ENCODE data around the gene ZC3H7B. TPM values are rescaled to one million over a fixed set of nuclear protein-coding genes. Genes with fewer than 3 reads are reported as not detected.
"Not testable (repeated sequence)": the region's sequence is repeated elsewhere in the genome, so short reads cannot be mapped to it uniquely, and the experiment has no call there.

Gene ZC3H7B
- total RNA-seq, 4 donors from 2014 or later = 29.5 to 43.6 (median 35.7) TPM

DNA sequence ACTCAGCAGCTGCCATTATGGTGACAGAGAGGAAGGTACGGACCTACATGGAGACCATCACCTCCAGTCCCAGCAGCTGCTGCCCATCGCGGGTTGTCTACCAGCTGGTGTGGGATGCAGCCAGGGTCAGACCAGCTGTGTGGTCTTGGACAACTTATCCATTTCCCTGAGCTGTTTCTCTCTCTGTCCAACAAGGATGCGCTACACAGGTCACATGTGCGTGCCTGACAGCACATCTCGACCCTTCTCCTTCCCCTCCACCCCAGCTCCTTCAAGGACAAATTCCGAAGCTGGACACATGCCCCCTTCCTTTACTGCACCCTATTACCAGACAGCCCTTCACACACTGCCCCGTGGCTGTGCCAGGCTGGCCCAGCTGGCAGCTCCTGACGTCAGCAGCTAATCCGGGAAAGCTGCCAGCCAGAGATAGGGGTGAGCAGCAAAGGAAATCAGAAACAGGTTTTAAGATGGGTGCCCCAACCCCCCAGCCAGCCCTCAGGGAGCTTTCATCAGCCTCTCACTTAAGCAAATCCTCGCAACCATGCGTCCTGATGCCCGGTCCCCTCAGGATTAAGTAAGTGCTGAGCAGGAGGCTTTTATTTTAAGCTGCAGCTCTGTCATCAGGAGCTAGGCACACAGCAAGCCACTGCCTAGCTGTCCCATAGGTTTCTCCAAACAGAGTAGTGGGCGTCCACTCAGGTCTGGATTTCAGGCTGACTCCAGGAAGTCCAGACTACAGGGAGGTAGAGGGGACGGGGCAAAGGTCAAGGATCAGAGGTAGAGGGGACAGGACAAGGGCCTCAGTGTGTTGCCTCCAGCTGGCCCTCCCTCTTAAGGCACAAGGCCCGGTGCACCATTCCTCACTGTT is 100.7 kb downstream of the ZC3H7B start:
- Histone ChIP-seq H3K27ac (peak overlapping the region; percentile 64 to 74 (median 68)), H3K36me3 (no peaks in the 10 kb centered on the region), H3K27me3 (no peaks in the 10 kb centered on the region), H3K4me3 (no peak overlapping the region), H3K9me3 (no peaks in the 10 kb centered on the region), H3K4me1 (peaks cover 19 to 33% (median 28%) of the 10 kb centered on the region in 4 donors)
- TF ChIP-seq, protein P1, sequence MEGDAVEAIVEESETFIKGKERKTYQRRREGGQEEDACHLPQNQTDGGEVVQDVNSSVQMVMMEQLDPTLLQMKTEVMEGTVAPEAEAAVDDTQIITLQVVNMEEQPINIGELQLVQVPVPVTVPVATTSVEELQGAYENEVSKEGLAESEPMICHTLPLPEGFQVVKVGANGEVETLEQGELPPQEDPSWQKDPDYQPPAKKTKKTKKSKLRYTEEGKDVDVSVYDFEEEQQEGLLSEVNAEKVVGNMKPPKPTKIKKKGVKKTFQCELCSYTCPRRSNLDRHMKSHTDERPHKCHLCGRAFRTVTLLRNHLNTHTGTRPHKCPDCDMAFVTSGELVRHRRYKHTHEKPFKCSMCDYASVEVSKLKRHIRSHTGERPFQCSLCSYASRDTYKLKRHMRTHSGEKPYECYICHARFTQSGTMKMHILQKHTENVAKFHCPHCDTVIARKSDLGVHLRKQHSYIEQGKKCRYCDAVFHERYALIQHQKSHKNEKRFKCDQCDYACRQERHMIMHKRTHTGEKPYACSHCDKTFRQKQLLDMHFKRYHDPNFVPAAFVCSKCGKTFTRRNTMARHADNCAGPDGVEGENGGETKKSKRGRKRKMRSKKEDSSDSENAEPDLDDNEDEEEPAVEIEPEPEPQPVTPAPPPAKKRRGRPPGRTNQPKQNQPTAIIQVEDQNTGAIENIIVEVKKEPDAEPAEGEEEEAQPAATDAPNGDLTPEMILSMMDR (IDR thresholded peaks at IDR 0.05) = no peak
- TF ChIP-seq POLR2A (IDR thresholded peaks at IDR 0.05) (no peak), POLR2AphosphoS5 (IDR thresholded peaks at IDR 0.05) (peak; percentile 37 to 66 (median 60)), EP300 (IDR thresholded peaks at IDR 0.05; ENCODE audit: low read depth) (no peak)
- in situ Hi-C loops (cut with MboI; ENCODE audit: low pct_ligation_motif_present in 1 of 4, low pct_unique_long_range_greater_than_20kb in 1 of 4, low sequenced_read_pairs in 3 of 4) = loop anchor here in 2 of 4 donors (5.0 to 10.0 kb wide), 2 partner anchors 113 to 125 kb away; no protein-coding TSS in a partner anchor
- DNase-seq = peak; percentile 87
- 28% methylated on average over 16 of the region's 16 CpGs; no CpG with 5 or more reads in 1 of the 2 donors for WGBS, 2 donors (ENCODE audit: low coverage in 1 of 2)
- intact Hi-C loops (cut with DNase I; ENCODE audit: low total_unique reads) = loop anchor here (5.0 kb wide), 1 partner anchor 115 kb away; no protein-coding TSS in a partner anchor

DNA sequence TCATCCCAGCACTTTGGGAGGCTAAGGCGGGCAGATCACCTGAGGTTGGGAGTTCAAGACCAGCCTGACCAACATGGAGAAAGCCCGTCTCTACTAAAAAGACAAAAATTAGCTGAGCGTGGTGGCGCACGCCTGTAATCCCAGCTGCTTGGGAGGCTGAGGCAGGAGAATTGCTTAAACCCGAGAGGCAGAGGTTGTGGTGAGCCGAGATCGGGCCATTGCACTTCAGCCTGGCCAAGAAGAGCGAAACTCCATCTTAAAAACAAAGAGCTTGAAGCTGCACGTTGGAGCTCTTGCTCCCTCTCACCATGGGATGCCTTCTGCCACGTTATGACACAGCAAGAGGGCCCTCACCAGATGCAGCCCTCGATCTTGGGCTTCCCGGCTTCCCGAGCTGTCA is 101.5 kb downstream of the ZC3H7B start:
- peak overlapping the region in 3 of 4 donors; percentile 28 to 74 (median 64) for H3K27ac ChIP-seq
- intact Hi-C loops (cut with DNase I; ENCODE audit: low total_unique reads) = loop anchor here (5.0 kb wide), 1 partner anchor 114 kb away; no protein-coding TSS in a partner anchor

DNA sequence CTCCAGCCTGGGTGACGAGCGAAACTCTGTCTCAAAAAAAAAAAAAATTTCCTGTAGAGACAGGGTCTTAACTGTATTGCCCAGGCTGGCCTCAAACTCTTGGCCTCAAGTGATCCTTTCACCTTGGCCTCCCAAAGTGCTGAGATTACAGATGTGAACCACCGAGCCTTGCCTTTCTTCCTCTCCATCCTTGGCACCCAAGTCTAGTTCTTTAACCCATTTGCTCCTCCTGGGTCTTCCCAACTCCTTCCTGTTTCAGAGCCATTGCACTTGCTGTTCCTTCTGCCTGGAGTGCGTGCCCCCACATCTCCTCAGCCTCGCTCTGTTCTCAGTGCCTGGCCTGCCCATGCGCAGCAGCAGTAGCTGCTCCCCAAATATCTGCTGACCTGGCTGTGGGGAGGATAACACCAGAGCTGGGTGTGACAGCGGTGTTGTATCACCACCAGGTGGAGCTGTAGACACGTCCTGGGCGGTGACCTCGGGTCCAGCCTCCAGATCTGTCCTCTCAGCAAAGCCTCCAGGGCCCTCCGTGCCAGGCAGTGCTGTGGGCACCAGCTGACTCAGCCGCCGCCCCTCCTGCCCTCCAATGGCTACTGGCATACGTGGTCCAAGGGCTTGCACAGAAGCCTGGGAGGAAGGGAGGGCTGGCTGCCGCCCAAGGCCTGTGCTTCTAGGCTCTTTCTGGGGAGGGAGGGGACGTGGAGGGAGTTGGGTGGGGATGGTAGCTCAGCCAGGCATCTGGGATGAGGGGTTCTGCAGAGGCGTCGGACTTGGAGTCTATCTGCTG is 102.4 kb downstream of the ZC3H7B start:
- H3K27ac ChIP-seq = peak overlapping the region; percentile 6 to 57 (median 36)
- WGBS, 2 donors (ENCODE audit: low coverage in 1 of 2) = 15 to 57% methylated on average over 3 to 17 of the region's 18 CpGs

More for the DNA sequence above, 101.5 kb downstream of the ZC3H7B start:
- WGBS, 2 donors (ENCODE audit: low coverage in 1 of 2) = 90 to 98% methylated on average over 6 to 14 of the region's 14 CpGs
- in situ Hi-C loops (cut with MboI; ENCODE audit: low pct_ligation_motif_present in 1 of 4, low pct_unique_long_range_greater_than_20kb in 1 of 4, low sequenced_read_pairs in 3 of 4) = loop anchor here in 2 of 4 donors (5.0 to 10.0 kb wide), 2 partner anchors 112 to 124 kb away; no protein-coding TSS in a partner anchor
- H3K4me1 ChIP-seq = peaks cover 15 to 26% (median 22%) of the 10 kb centered on the region in 4 donors
- not testable (repeated sequence) for DNase-seq, H3K36me3 ChIP-seq, H3K4me3 ChIP-seq, H3K27me3 ChIP-seq, H3K9me3 ChIP-seq

DNA sequence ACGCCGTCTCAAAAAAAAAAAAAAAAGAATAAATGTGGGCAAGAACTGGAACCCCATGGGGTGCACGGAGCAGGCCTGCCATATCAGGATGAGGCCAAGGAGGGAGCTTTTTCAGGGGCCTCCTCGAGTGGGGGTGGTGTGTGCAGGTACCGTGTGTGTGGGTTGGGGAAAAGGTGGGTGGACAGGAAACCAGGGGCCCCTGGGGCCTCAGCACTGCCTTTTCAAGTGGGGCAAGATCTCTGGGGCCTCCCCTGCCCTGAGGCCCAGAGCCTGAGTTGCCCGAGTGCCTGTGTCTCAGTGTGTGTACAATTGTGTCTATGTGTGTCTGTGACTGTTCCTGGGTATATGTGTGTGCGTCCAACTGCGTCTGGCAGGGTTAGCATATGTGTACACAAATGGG is 104.3 kb downstream of the ZC3H7B start:
- peaks cover 16 to 27% (median 18%) of the 10 kb centered on the region in 4 donors for H3K4me1 ChIP-seq
- no peak overlapping the region for H3K4me3 ChIP-seq
- H3K27ac ChIP-seq = no peak overlapping the region
- H3K36me3 ChIP-seq = no peaks in the 10 kb centered on the region
- DNase-seq = no peak
- WGBS, 2 donors (ENCODE audit: low coverage in 1 of 2) = 79% methylated on average over 8 of the region's 8 CpGs; no CpG with 5 or more reads in 1 of the 2 donors
- H3K27me3 ChIP-seq = no peaks in the 10 kb centered on the region
- H3K9me3 ChIP-seq = no peaks in the 10 kb centered on the region
- intact Hi-C loops (cut with DNase I; ENCODE audit: low total_unique reads) = no loop called here
- no peak for TF ChIP-seq POLR2AphosphoS5 (IDR thresholded peaks at IDR 0.05)
- no peak for TF ChIP-seq POLR2A (IDR thresholded peaks at IDR 0.05)
- no peak for TF ChIP-seq EP300 (IDR thresholded peaks at IDR 0.05; ENCODE audit: low read depth)
- in situ Hi-C loops (cut with MboI; ENCODE audit: low pct_ligation_motif_present in 1 of 4, low pct_unique_long_range_greater_than_20kb in 1 of 4, low sequenced_read_pairs in 3 of 4) = loop anchor here in 3 of 4 donors (5.0 to 10.0 kb wide), 2 partner anchors 109 to 112 kb away; no protein-coding TSS in a partner anchor

More for the DNA sequence above, 102.4 kb downstream of the ZC3H7B start:
- intact Hi-C loops (cut with DNase I; ENCODE audit: low total_unique reads) (loop anchor here (5.0 kb wide), 1 partner anchor 114 kb away; no protein-coding TSS in a partner anchor), in situ Hi-C loops (cut with MboI; ENCODE audit: low pct_ligation_motif_present in 1 of 4, low pct_unique_long_range_greater_than_20kb in 1 of 4, low sequenced_read_pairs in 3 of 4) (loop anchor here in 2 of 4 donors (5.0 to 10.0 kb wide), 2 partner anchors 111 to 124 kb away; no protein-coding TSS in a partner anchor)
- Histone ChIP-seq H3K4me1 (peaks cover 15 to 23% (median 18%) of the 10 kb centered on the region in 4 donors), H3K36me3 (no peaks in the 10 kb centered on the region), H3K9me3 (no peaks in the 10 kb centered on the region), H3K4me3 (no peak overlapping the region), H3K27me3 (no peaks in the 10 kb centered on the region)
- TF ChIP-seq POLR2A (IDR thresholded peaks at IDR 0.05) (no peak), EP300 (IDR thresholded peaks at IDR 0.05; ENCODE audit: low read depth) (peak; percentile 29), POLR2AphosphoS5 (IDR thresholded peaks at IDR 0.05) (peak; percentile 32 to 72 (median 62))
- TF ChIP-seq, protein P1 (IDR thresholded peaks at IDR 0.05) = peak; percentile 95 to 98 (median 96)
- peak; percentile 89 for DNase-seq
